ENCODE measurements around the gene KCNAB2.
A peak's percentile ranks its signal among the peaks of the same experiment; 100 is the strongest.

Gene KCNAB2

GRCh38 chr1:6041432-6042062, 4.1 kb upstream of the KCNAB2 start:
- Histone ChIP-seq H3K36me3 (peaks cover 14% of the 10 kb centered on the region), H3K4me3 (ENCODE audit: low read depth, low read length) (no peak overlapping the region), H3K9me3 (ENCODE audit: severe bottlenecking) (no peaks in the 10 kb centered on the region), H3K27me3 (ENCODE audit: insufficient read depth, low read depth, severe bottlenecking) (no peaks in the 10 kb centered on the region), H3K27ac (no peak overlapping the region)
- TF ChIP-seq CTCF (IDR thresholded peaks at IDR 0.05; ENCODE audit: low read depth, low read length), result peak; percentile 95
- peak; percentile 59 for DNase-seq

GRCh38 chr1:6043561-6043960, 2.1 kb upstream of the KCNAB2 start:
- Histone ChIP-seq H3K27ac (no peak overlapping the region), H3K36me3 (peaks cover 14% of the 10 kb centered on the region), H3K4me3 (ENCODE audit: low read depth, low read length) (no peak overlapping the region), H3K27me3 (ENCODE audit: insufficient read depth, low read depth, severe bottlenecking) (no peaks in the 10 kb centered on the region), H3K9me3 (ENCODE audit: severe bottlenecking) (no peaks in the 10 kb centered on the region)
- no peak for DNase-seq
- TF ChIP-seq CTCF (IDR thresholded peaks at IDR 0.05; ENCODE audit: low read depth, low read length), result no peak

GRCh38 chr1:6044481-6045109, 1.1 kb upstream of the KCNAB2 start:
- Histone ChIP-seq H3K4me3 (ENCODE audit: low read depth, low read length) (no peak overlapping the region), H3K36me3 (peaks cover 14% of the 10 kb centered on the region), H3K27ac (no peak overlapping the region), H3K27me3 (ENCODE audit: insufficient read depth, low read depth, severe bottlenecking) (no peaks in the 10 kb centered on the region), H3K9me3 (ENCODE audit: severe bottlenecking) (no peaks in the 10 kb centered on the region)
- DNase-seq, result no peak
- no peak for TF ChIP-seq CTCF (IDR thresholded peaks at IDR 0.05; ENCODE audit: low read depth, low read length)

- TF ChIP-seq CTCF (IDR thresholded peaks at IDR 0.05; ENCODE audit: low read depth, low read length), result no peak
- H3K27ac ChIP-seq, result no peak overlapping the region
- peaks cover 14% of the 10 kb centered on the region for H3K36me3 ChIP-seq
These were observed 582 bp upstream of the KCNAB2 start for GRCh38 chr1:6045110-6045502.

GRCh38 chr1:6046279-6046678, 591 bp downstream of the KCNAB2 start:
- no peak for DNase-seq
- Histone ChIP-seq H3K27me3 (ENCODE audit: insufficient read depth, low read depth, severe bottlenecking) (no peaks in the 10 kb centered on the region), H3K36me3 (peaks cover 7% of the 10 kb centered on the region), H3K9me3 (ENCODE audit: severe bottlenecking) (no peaks in the 10 kb centered on the region), H3K27ac (no peak overlapping the region), H3K4me3 (ENCODE audit: low read depth, low read length) (peak overlapping the region; percentile 29)
- TF ChIP-seq CTCF (IDR thresholded peaks at IDR 0.05; ENCODE audit: low read depth, low read length), result no peak

More at GRCh38 chr1:6045110-6045502, 582 bp upstream of the KCNAB2 start:
- no peak for DNase-seq
- Histone ChIP-seq H3K27me3 (ENCODE audit: insufficient read depth, low read depth, severe bottlenecking) (no peaks in the 10 kb centered on the region), H3K4me3 (ENCODE audit: low read depth, low read length) (no peak overlapping the region), H3K9me3 (ENCODE audit: severe bottlenecking) (no peaks in the 10 kb centered on the region)

Data from WERI-Rb-1 (cell line).